Measurements from ENCODE around the gene FER1L5.

Gene FER1L5

GRCh38 chr2:96695602-96696001 lies 53.0 kb downstream of the FER1L5 start:
- DNase-seq (ENCODE audit: low read depth, low spot score) = no peak

DNA sequence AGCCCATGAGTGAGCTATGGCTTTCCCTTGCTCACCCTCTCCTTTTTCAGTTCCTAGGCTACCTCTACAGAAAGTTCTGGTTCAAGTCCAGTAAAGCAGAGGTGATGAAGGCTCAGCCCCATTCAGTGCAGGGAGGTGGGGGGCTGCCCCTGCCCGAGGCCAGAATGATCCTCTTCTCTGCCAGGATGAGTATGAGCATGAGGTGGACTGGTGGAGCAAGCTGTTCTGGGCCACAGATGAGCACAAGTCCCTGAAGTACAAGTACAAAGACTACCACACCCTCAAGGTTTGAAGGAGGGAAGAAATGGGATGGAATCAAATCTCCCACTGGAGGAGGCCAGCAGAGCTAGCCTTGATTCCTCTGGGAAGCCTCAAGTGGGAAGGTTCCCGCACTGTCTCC lies 54.9 kb downstream of the FER1L5 start:
- DNase-seq (ENCODE audit: low read depth, low spot score) = no peak

GRCh38 chr2:96698221-96698861 lies 55.8 kb downstream of the FER1L5 start:
- DNase-seq (ENCODE audit: low read depth, low spot score) = no peak

DNA sequence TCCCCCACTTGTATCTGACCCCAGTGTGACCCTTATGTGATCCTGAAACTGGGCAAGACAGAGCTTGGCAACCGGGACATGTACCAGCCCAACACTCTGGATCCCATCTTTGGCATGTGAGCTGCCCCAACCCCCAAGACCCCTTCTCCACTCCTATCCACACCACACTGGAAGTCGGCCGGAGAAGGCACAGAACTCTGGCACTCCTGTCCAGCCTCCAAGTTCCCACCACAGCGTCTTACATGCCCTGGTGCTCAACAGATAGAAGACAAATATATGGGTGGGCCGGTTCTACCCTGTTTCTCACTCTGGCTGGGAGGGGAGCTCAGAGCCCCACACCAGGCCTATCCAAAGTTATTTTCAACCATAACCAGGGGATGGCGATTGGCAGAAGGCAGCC lies 56.5 kb downstream of the FER1L5 start:
- no peak for DNase-seq (ENCODE audit: low read depth, low spot score)

DNA sequence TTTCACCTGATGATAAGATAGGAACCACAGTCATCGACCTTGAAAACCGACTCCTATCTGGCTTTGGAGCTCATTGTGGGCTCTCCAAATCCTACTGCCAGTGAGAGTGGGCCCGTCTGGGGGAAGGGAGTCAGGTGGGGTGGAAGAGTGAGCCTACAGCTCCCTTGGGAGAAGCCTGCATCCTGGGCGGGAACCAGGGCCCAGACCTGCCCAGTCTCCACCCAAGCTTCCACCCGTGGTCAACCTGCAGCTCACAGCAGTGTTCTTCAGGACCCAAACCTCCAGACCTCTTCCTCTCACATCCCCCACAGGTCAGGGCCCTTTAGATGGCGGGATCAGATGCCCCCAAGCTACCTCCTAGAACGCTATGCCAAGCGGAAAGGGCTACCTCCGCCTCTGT lies 57.1 kb downstream of the FER1L5 start:
- DNase-seq (ENCODE audit: low read depth, low spot score) = no peak

- no peak for DNase-seq (ENCODE audit: low read depth, low spot score)
Measured at GRCh38 chr2:96700086-96700485, 57.5 kb downstream of the FER1L5 start.

DNA sequence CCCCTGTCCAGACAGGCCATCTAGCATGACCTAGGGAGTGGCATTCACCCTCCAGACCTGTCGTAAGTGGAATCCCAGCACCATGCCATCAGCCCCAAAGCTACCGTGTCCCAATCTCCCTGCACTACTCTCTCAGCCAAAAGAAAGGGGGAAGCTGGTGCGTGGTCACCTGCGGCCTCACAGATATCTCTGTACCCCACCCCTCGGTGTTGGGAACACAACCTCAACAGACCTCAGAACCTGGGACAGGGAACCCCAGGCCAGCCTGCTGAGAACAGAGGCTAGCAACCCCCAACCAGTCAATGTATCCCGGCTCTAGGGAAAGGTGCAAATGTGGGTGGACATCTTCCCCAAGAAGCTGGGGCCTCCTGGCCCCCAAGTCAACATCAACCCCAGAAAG lies 59.1 kb downstream of the FER1L5 start:
- DNase-seq (ENCODE audit: low read depth, low spot score) = no peak

GRCh38 chr2:96702098-96702785 lies 59.7 kb downstream of the FER1L5 start:
- DNase-seq (ENCODE audit: low read depth, low spot score) = no peak

DNA sequence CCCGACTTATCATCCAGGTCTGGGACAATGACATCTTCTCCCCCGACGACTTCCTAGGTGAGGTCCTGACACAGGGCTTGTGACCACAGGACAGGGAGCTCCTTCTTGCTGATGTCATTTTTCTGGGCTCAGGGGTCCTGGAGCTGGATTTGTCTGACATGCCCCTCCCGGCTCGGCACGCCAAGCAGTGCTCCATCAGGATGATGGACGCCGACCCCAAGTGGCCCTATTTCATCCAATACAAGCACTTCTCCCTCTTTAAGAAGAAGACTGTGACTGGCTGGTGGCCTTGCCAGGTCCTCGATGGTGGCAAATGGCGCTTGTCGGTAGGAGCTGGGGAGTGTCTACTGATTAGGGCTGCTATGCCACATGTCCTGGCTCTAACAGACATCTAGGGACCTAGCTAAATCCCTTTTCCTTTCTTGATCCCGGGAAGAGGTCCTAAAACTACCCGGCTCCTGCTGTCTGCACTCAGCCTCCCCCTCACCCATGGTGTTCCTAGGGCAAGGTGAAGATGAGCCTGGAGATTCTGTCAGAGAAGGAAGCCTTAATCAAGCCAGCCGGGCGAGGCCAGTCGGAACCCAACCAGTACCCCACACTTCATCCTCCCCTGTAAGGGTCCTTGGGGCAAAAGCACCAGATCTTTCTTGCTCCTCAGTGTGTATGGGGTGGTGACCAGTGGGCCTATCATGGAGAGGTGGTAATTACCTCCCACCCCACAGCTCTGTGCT lies 60.6 kb downstream of the FER1L5 start:
- no peak for DNase-seq (ENCODE audit: low read depth, low spot score)

- DNase-seq (ENCODE audit: low read depth, low spot score) = no peak
Measured at GRCh38 chr2:96710985-96711384, 68.4 kb downstream of the FER1L5 start.

- no peak for DNase-seq (ENCODE audit: low read depth, low spot score)
Measured at GRCh38 chr2:96715658-96716057, 73.1 kb downstream of the FER1L5 start.

- no peak for DNase-seq (ENCODE audit: low read depth, low spot score)
Measured at GRCh38 chr2:96716388-96716787, 73.8 kb downstream of the FER1L5 start.

GRCh38 chr2:96726131-96726530 lies 83.6 kb downstream of the FER1L5 start:
- no peak for DNase-seq (ENCODE audit: low read depth, low spot score)

DNA sequence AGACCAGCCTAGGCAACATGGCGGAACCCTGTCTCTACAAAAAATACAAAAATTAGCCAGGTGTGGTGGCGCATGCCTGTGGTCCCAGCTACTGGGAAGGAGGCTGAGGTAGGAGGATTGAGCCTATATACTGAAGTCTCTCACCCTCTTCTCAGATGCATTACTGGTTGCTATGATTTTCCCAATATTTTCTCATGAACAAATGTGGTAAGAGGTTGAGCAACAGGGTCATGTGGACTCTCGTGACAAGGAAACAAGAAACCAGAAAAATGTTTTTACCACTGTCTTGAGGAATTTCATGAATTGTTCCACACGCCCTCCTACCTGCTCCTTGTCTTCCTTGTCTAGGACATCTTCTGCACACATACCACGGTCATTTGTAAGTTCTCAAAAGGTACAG lies 84.9 kb downstream of the FER1L5 start:
- no peak for DNase-seq (ENCODE audit: low read depth, low spot score)

DNA sequence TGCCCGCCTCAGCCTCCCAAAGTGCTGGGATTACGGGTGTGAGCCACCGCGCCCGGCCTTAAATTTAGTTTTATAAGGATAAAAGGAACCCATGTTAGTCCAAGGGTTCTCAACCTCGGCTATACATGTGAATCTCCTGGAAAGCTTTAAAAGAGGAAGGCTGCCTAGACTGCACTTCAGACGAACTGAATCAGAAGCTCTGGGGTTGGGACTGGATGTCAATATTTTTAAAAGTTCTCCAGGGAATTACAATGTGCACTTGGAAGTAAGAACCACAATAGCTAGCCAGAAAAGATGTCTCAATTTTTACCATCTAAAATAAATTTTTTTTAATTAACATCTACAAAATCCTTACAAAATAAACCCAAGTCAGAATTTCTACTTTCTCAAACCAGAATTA lies 87.2 kb downstream of the FER1L5 start:
- DNase-seq (ENCODE audit: low read depth, low spot score) = no peak

GRCh38 chr2:96730212-96730611 lies 87.6 kb downstream of the FER1L5 start:
- no peak for DNase-seq (ENCODE audit: low read depth, low spot score)

GRCh38 chr2:96733931-96734330 lies 91.4 kb downstream of the FER1L5 start:
- no peak for DNase-seq (ENCODE audit: low read depth, low spot score)

- DNase-seq (ENCODE audit: low read depth, low spot score) = no peak
Measured at GRCh38 chr2:96734880-96735583, 92.5 kb downstream of the FER1L5 start.

DNA sequence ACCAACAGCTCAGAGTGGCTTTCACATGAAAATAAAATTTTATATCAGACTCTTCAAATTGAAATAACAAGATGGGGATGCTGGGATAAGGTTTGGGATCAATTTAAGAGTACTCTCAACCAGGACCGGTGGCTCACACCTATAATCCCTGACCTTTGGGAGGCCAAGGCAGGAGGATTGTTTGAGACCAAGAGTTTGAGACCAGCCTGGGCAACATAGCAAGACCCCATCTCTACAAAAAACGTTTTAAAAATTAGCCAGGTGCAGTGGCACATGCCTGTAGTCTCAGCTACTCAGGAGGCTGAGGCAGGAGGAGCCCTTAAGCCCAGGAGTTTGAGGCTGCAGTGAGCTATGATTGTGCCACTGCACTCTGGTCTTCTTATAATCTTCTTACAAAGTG lies 94.7 kb downstream of the FER1L5 start:
- no peak for DNase-seq (ENCODE audit: low read depth, low spot score)

DNA sequence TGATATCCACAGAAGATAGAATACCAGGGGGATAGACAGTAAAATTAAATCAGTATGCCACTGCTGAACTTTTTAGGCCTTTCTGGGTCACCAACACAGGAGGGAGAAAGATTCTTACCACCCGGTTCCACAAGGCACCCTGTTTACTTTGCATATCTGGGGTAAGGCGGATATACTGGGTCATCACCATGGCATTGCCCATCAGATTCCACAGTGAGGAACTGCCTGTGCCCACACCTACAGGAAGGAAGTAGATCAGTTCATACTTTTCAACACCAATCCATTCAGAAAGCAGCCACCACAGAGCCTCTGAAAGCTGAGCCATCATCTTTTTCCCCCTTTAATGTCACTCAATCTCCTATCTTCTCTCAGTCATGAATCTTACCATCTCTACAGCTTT lies 95.3 kb downstream of the FER1L5 start:
- no peak for DNase-seq (ENCODE audit: low read depth, low spot score)

GRCh38 chr2:96739076-96739632 lies 96.6 kb downstream of the FER1L5 start:
- DNase-seq (ENCODE audit: low read depth, low spot score) = no peak

Measured in activated naive CD8-positive, alpha-beta T cell treated with anti-CD3 and anti-CD28 coated beads, Interleukin-2, amount 50 U/mL, for 16 hours (primary cell).